HEK293 (cell line): ENCODE data around the gene ANO8.
A peak's percentile ranks its signal among the peaks of the same experiment; 100 is the strongest.

ENCODE experiments used
- GLI4 ChIP-seq: fragments of 450-650 bp; formaldehyde crosslinking; IDR thresholded peaks from 2 replicates; pipeline ENCODE4 v1.5.1; 2016; ENCODE audit warnings: missing biosample characterization, missing genetic modification characterization
- GLIS1 ChIP-seq: fragments of 450-650 bp; formaldehyde crosslinking; IDR thresholded peaks from 2 replicates; pipeline ENCODE4 v1.5.1; 2016; ENCODE audit warnings: missing biosample characterization, missing genetic modification characterization
- GLIS2 ChIP-seq: fragments of 450-650 bp; formaldehyde crosslinking; IDR thresholded peaks from 2 replicates; pipeline ENCODE4 v1.5.1; 2016; ENCODE audit warnings: missing biosample characterization, missing genetic modification characterization
- HIC1 ChIP-seq: fragments of 450-650 bp; formaldehyde crosslinking; IDR thresholded peaks from 2 replicates; pipeline ENCODE4 v1.5.1; 2016; ENCODE audit warnings: missing biosample characterization, missing genetic modification characterization
- HOXD13 ChIP-seq: sonication (generic); formaldehyde crosslinking; IDR thresholded peaks from 2 replicates; pipeline ENCODE4 v1.8.0; 2022; ENCODE audit warnings: missing genetic modification reagents, borderline replicate concordance
- IKZF3 ChIP-seq: fragments of 450-650 bp; IDR thresholded peaks from 2 replicates; pipeline ENCODE4 v1.5.0; 2018; ENCODE audit warnings: missing biosample characterization, mild to moderate bottlenecking, missing genetic modification characterization, moderate library complexity
- PRDM4 ChIP-seq: fragments of 450-650 bp; formaldehyde crosslinking; IDR thresholded peaks from 2 replicates; pipeline ENCODE4 v1.5.1; 2017; ENCODE audit warnings: missing biosample characterization, missing genetic modification characterization
- SETDB1 ChIP-seq: IDR thresholded peaks from one replicate; pipeline ENCODE4 v1.6.1; 2017; ENCODE audit warnings: mild to moderate bottlenecking, low read length, moderate library complexity, mixed read lengths; ENCODE audit not compliant: insufficient read length
- ZBTB48 ChIP-seq: fragments of 450-650 bp; formaldehyde crosslinking; IDR thresholded peaks from 2 replicates; pipeline ENCODE4 v1.5.1; 2016; ENCODE audit warnings: missing biosample characterization, missing genetic modification characterization
- ZFP37 ChIP-seq: fragments of 450-650 bp; formaldehyde crosslinking; IDR thresholded peaks from 2 replicates; pipeline ENCODE4 v1.5.1; 2016; ENCODE audit warnings: missing biosample characterization, missing genetic modification characterization
- ZNF133 ChIP-seq: fragments of 450-650 bp; formaldehyde crosslinking; IDR thresholded peaks from 2 replicates; pipeline ENCODE4 v1.5.1; 2016; ENCODE audit warnings: missing biosample characterization, missing genetic modification characterization
- ZNF184 ChIP-seq: fragments of 450-650 bp; IDR thresholded peaks from 2 replicates; pipeline ENCODE4 v1.5.1; 2018; ENCODE audit warnings: missing biosample characterization, mild to moderate bottlenecking, missing genetic modification characterization
- ZNF202 ChIP-seq: fragments of 450-650 bp; formaldehyde crosslinking; IDR thresholded peaks from 2 replicates; pipeline ENCODE4 v1.5.1; 2016; ENCODE audit warnings: missing biosample characterization, missing genetic modification characterization, borderline replicate concordance
- ZNF211 ChIP-seq: fragments of 450-650 bp; formaldehyde crosslinking; IDR thresholded peaks from 2 replicates; pipeline ENCODE4 v1.5.1; 2016; ENCODE audit warnings: low read depth, missing biosample characterization, missing genetic modification characterization
- ZNF221 ChIP-seq: fragments of 450-650 bp; formaldehyde crosslinking; IDR thresholded peaks from 2 replicates; pipeline ENCODE4 v1.5.1; 2017; ENCODE audit warnings: missing biosample characterization, missing genetic modification characterization, borderline replicate concordance
- ZNF239 ChIP-seq: fragments of 450-650 bp; formaldehyde crosslinking; IDR thresholded peaks from 2 replicates; pipeline ENCODE4 v1.5.1; 2016; ENCODE audit warnings: missing biosample characterization, missing genetic modification characterization
- ZNF292 ChIP-seq: fragments of 450-650 bp; formaldehyde crosslinking; IDR thresholded peaks from 2 replicates; pipeline ENCODE4 v1.5.1; 2016; ENCODE audit warnings: low read depth, missing biosample characterization, missing genetic modification characterization, borderline replicate concordance
- ZNF302 ChIP-seq: fragments of 450-650 bp; formaldehyde crosslinking; IDR thresholded peaks from 2 replicates; pipeline ENCODE4 v1.5.1; 2016; ENCODE audit warnings: missing biosample characterization, missing genetic modification characterization, low read depth
- ZNF311 ChIP-seq: fragments of 450-650 bp; formaldehyde crosslinking; IDR thresholded peaks from 2 replicates; pipeline ENCODE4 v1.5.1; 2017; ENCODE audit warnings: missing biosample characterization, missing genetic modification characterization, borderline replicate concordance
- ZNF423 ChIP-seq: fragments of 450-650 bp; formaldehyde crosslinking; IDR thresholded peaks from 2 replicates; pipeline ENCODE4 v1.5.1; 2016; ENCODE audit warnings: missing biosample characterization, missing genetic modification characterization
- ZNF513 ChIP-seq: fragments of 450-650 bp; IDR thresholded peaks from 2 replicates; pipeline ENCODE4 v1.5.1; 2018; ENCODE audit warnings: missing biosample characterization, missing genetic modification characterization
- ZNF518A ChIP-seq: fragments of 450-650 bp; formaldehyde crosslinking; conservative IDR thresholded peaks from 2 replicates; pipeline ENCODE4 v1.5.1; 2016; ENCODE audit warnings: low read depth, missing biosample characterization, missing genetic modification characterization
- ZNF544 ChIP-seq: fragments of 450-650 bp; formaldehyde crosslinking; IDR thresholded peaks from 2 replicates; pipeline ENCODE4 v1.5.0; 2017; ENCODE audit warnings: missing biosample characterization, missing genetic modification characterization
- ZNF600 ChIP-seq: fragments of 450-650 bp; formaldehyde crosslinking; IDR thresholded peaks from 2 replicates; pipeline ENCODE4 v1.5.1; 2016; ENCODE audit warnings: missing biosample characterization, missing genetic modification characterization
- ZSCAN18 ChIP-seq: fragments of 450-650 bp; formaldehyde crosslinking; IDR thresholded peaks from 2 replicates; pipeline ENCODE4 v1.5.1; 2016; ENCODE audit warnings: missing biosample characterization, missing genetic modification characterization
- ZSCAN4 ChIP-seq: fragments of 450-650 bp; formaldehyde crosslinking; IDR thresholded peaks from 2 replicates; pipeline ENCODE4 v1.5.1; 2017; ENCODE audit warnings: missing biosample characterization, missing genetic modification characterization

ANO8 gene

GRCh38 chr19:17348700-17349099 is 14.0 kb upstream of the ANO8 start (continued):
- TF ChIP-seq PRDM4 (tag by site-specific recombination) (no peak), ZNF202 (tag by site-specific recombination) (no peak), ZNF133 (tag by site-specific recombination) (no peak), ZNF600 (tag by site-specific recombination) (peak; percentile 86), ZNF423 (no peak), GLIS1 (peak; percentile 68), ZNF311 (no peak), ZNF184 (no peak), ZNF544 (tag by site-specific recombination) (no peak), ZNF239 (tag by site-specific recombination) (no peak), ZNF292 (no peak), ZSCAN18 (tag by site-specific recombination) (no peak), ZNF513 (tag by site-specific recombination) (no peak), ZNF221 (tag by site-specific recombination) (no peak), ZBTB48 (peak; percentile 52; the same call in 1 of the 2 replicates), ZNF211 (tag by site-specific recombination) (no peak), ZFP37 (tag by site-specific recombination) (no peak), ZNF518A (tag by site-specific recombination) (no peak), HOXD13 (CRISPR knock-in tag) (no peak), ZNF302 (no peak), ZSCAN4 (tag by site-specific recombination) (no peak), SETDB1 (no peak), HIC1 (tag by site-specific recombination) (peak; percentile 78), IKZF3 (tag by site-specific recombination) (peak; percentile 76), GLIS2 (tag by site-specific recombination) (peak; percentile 62; the same call in 1 of the 2 replicates), GLI4 (tag by site-specific recombination) (no peak)
